ENCODE data around the gene TTC34. TPM values are rescaled to one million over a fixed set of nuclear protein-coding genes. Genes with fewer than 3 reads are reported as not detected.
"Not testable (repeated sequence)": the region's sequence is repeated elsewhere in the genome, so short reads cannot be mapped to it uniquely, and the experiment has no call there.

Gene TTC34
- total and polyA plus RNA-seq, 2 experiments from 2014 or later, result 0.05 to 0.22 TPM

DNA sequence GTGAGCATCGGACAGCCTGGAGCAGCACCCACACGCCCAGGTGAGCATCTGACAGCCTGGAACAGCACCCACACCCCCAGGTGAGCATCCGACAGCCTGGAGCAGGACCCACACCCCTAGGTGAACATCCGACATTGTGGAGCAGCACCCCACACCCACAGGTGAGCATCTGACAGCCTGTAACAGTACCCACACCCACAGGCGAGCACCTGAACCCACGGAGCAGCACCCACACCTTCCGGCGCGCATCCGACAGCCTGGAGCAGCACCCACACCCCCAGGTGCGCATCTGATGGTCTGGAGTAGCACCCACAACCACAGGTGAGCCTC is 113.2 kb downstream of the TTC34 start:
- H3K9me3 ChIP-seq (ENCODE audit: low read depth), result not testable (repeated sequence)
- WGBS, 2 experiments (ENCODE audit: low coverage in 1 of 2, low lambda C conversion rate in 2 of 2, missing lambda C conversion rate in 2 of 2), result 43 to 55% methylated on average over 9 to 10 of the region's 11 CpGs

DNA sequence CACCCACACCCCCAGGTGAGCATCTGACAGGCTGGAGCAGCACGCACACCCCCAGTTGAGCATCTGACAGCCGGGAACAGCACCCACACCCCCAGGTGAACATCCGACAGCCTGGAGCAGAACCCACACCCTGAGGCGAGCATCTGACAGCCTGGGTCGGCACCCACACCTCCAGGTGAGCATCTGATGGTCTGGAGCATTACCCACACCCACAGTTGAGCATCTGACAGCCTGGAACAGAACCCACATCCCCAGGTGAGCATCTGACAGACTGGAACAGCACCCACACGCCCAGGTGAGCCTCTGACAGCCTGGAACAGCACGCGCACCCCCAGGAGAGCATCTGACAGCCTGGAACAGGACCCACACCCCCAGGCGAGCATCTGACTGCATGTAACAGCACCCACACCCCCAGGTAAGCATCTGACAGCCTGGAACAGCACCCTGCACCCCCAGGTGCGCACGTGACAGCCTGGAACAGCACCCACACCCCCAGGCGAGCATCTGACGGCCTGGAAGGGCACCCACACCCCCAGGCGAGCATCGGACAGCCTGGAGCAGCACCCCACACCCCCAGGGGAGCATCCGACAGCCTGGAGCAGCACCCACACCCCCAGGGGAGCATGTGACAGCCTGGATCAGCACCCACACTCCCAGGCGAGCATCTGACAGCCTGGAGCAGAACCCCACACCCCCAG is 113.7 kb downstream of the TTC34 start:
- H2AFZ ChIP-seq; H3K27me3 ChIP-seq (replicated peaks; ENCODE audit: insufficient read depth); H3F3A ChIP-seq (ENCODE audit: insufficient read depth); H3K9me3 ChIP-seq (ENCODE audit: low read depth); H3K27ac ChIP-seq; H3K79me2 ChIP-seq (ENCODE audit: insufficient read depth); in situ Hi-C loops (cut with MboI); DNase-seq; H3K4me1 ChIP-seq (ENCODE audit: insufficient read depth); H3K4me3 ChIP-seq; H3K36me3 ChIP-seq (ENCODE audit: low read depth); H3K9ac ChIP-seq; H3K9me2 ChIP-seq (ENCODE audit: insufficient read depth); H3K4me2 ChIP-seq (ENCODE audit: unreplicated experiment); H4K20me1 ChIP-seq (ENCODE audit: insufficient read depth): not testable (repeated sequence)
- 23 to 26% methylated on average over 16 of the region's 17 CpGs for WGBS, 2 experiments (ENCODE audit: low coverage in 1 of 2, low lambda C conversion rate in 2 of 2, missing lambda C conversion rate in 2 of 2)

More for the DNA sequence above, 113.2 kb downstream of the TTC34 start:
- H3K79me2 ChIP-seq (ENCODE audit: insufficient read depth); H3K4me2 ChIP-seq (ENCODE audit: unreplicated experiment); H3K9me2 ChIP-seq (ENCODE audit: insufficient read depth); DNase-seq; in situ Hi-C loops (cut with MboI); H3K36me3 ChIP-seq (ENCODE audit: low read depth); H3K27me3 ChIP-seq (replicated peaks; ENCODE audit: insufficient read depth); H3K9ac ChIP-seq; H3K27ac ChIP-seq; H3K4me3 ChIP-seq; H3F3A ChIP-seq (ENCODE audit: insufficient read depth); H3K4me1 ChIP-seq (ENCODE audit: insufficient read depth); H4K20me1 ChIP-seq (ENCODE audit: insufficient read depth); H2AFZ ChIP-seq: not testable (repeated sequence)

DNA sequence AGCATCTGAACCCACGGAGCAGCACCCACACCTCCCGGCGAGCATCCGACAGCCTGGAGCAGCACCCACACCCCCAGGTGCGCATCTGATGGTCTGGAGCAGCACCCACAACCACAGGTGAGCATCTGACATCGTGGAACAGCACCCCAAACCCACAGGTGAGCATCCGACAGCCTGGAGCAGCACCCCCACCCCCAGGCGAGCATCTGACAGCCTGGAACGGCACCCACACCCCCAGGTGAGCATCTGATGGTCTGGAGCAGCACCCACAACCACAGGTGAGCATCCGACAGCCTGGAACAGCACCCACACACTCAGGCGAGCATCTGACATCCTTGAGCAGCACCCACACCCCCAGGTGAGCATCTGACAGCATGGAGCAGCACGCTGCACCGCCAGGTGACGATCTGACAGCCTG is 114.3 kb downstream of the TTC34 start:
- H3F3A ChIP-seq (ENCODE audit: insufficient read depth); H4K20me1 ChIP-seq (ENCODE audit: insufficient read depth); H3K4me2 ChIP-seq (ENCODE audit: unreplicated experiment); H3K9me3 ChIP-seq (ENCODE audit: low read depth); H3K27me3 ChIP-seq (replicated peaks; ENCODE audit: insufficient read depth); H3K9me2 ChIP-seq (ENCODE audit: insufficient read depth); H3K4me1 ChIP-seq (ENCODE audit: insufficient read depth); H2AFZ ChIP-seq; H3K79me2 ChIP-seq (ENCODE audit: insufficient read depth); in situ Hi-C loops (cut with MboI); H3K9ac ChIP-seq; H3K36me3 ChIP-seq (ENCODE audit: low read depth); H3K4me3 ChIP-seq; DNase-seq; H3K27ac ChIP-seq: not testable (repeated sequence)
- 29 to 30% methylated on average over 9 to 11 of the region's 14 CpGs for WGBS, 2 experiments (ENCODE audit: low coverage in 1 of 2, low lambda C conversion rate in 2 of 2, missing lambda C conversion rate in 2 of 2)

DNA sequence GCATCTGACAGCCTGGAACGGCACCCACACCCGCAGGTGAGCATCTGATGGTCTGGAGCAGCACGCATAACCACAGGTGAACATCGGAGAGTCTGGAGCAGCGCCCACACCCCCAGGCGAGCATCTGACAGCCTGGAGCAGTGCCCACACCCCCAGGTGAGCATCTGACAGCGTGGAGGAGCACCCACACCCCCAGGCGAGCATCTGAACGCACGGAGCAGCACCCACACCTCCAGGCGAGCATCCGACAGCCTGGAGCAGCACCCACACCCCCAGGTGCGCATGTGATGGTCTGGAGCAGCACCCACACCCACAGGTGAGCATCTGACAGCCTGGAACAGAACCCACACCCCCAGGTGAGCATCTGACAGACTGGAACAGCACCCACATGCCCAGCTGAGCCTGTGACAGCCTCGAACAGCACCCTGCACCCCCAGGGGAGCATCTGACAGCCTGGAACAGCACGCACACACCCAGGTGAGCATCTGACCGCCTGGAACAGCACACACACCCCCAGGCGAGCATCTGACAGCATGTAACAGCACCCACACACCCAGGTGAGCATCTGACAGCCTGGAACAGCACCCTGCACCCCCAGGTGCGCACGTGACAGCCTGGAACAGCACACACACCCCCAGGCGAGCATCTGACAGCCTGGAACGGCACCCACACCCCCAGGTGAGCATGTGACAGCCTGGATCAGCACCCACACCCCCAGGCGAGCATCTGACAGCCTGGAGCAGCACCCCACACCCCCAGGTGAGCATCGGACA is 115.2 kb downstream of the TTC34 start:
- H3K27me3 ChIP-seq (replicated peaks; ENCODE audit: insufficient read depth); in situ Hi-C loops (cut with MboI); H3K4me1 ChIP-seq (ENCODE audit: insufficient read depth); H2AFZ ChIP-seq; H3K9me3 ChIP-seq (ENCODE audit: low read depth); H3K4me3 ChIP-seq; H3K9ac ChIP-seq; H3K79me2 ChIP-seq (ENCODE audit: insufficient read depth); H3K4me2 ChIP-seq (ENCODE audit: unreplicated experiment); H3K9me2 ChIP-seq (ENCODE audit: insufficient read depth); H3F3A ChIP-seq (ENCODE audit: insufficient read depth); H4K20me1 ChIP-seq (ENCODE audit: insufficient read depth); DNase-seq; H3K27ac ChIP-seq; H3K36me3 ChIP-seq (ENCODE audit: low read depth): not testable (repeated sequence)
- 24 to 31% methylated on average over 16 of the region's 23 CpGs for WGBS, 2 experiments (ENCODE audit: low coverage in 1 of 2, low lambda C conversion rate in 2 of 2, missing lambda C conversion rate in 2 of 2)

DNA sequence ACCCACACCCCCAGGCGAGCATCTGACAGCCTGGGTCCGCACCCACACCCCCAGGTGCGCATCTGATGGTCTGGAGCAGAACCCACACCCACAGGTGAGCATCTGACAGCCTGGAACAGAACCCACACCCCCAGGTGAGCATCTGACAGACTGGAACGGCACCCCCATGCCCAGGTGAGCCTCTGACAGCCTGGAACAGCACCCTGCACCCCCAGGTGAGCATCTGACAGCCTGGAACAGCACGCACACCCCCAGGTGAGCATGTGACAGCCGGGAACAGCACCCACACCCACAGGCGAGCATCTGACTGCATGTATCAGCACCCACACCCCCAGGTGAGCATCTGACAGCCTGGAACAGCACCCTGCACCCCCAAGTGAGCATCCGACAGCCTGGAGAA is 115.8 kb downstream of the TTC34 start:
- H2AFZ ChIP-seq; H3K27ac ChIP-seq; H3K4me1 ChIP-seq (ENCODE audit: insufficient read depth); H3K9ac ChIP-seq; H3K36me3 ChIP-seq (ENCODE audit: low read depth); H3K79me2 ChIP-seq (ENCODE audit: insufficient read depth); H3K27me3 ChIP-seq (replicated peaks; ENCODE audit: insufficient read depth); H3K9me3 ChIP-seq (ENCODE audit: low read depth); H4K20me1 ChIP-seq (ENCODE audit: insufficient read depth); in situ Hi-C loops (cut with MboI); H3F3A ChIP-seq (ENCODE audit: insufficient read depth); H3K9me2 ChIP-seq (ENCODE audit: insufficient read depth); H3K4me3 ChIP-seq; H3K4me2 ChIP-seq (ENCODE audit: unreplicated experiment); DNase-seq: not testable (repeated sequence)
- 17 to 29% methylated on average over 3 to 5 of the region's 8 CpGs for WGBS, 2 experiments (ENCODE audit: low coverage in 1 of 2, low lambda C conversion rate in 2 of 2, missing lambda C conversion rate in 2 of 2)

DNA sequence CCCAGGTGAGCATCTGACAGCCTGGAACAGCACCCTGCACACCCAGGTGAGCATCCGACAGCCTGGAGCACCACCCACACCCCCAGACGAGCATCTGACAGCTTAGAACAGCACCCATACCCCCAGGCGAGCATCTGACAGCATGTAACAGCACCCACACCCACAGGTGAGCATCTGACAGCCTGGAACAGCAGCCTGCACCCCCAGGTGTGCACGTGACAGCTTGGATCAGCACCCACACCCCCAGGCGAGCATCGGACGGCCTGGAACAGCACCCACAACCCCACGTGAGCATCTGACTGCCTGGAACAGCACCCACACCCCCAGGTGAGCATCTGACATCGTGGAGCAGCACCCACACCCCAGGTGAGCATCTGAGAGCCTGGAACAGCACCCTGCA is 116.6 kb downstream of the TTC34 start:
- H3K4me1 ChIP-seq (ENCODE audit: insufficient read depth); H3K9me2 ChIP-seq (ENCODE audit: insufficient read depth); H3K9me3 ChIP-seq (ENCODE audit: low read depth); H3F3A ChIP-seq (ENCODE audit: insufficient read depth); in situ Hi-C loops (cut with MboI); H3K4me3 ChIP-seq; DNase-seq; H3K27ac ChIP-seq; H3K9ac ChIP-seq; H4K20me1 ChIP-seq (ENCODE audit: insufficient read depth); H3K4me2 ChIP-seq (ENCODE audit: unreplicated experiment); H3K36me3 ChIP-seq (ENCODE audit: low read depth); H3K79me2 ChIP-seq (ENCODE audit: insufficient read depth); H3K27me3 ChIP-seq (replicated peaks; ENCODE audit: insufficient read depth); H2AFZ ChIP-seq: not testable (repeated sequence)
- WGBS, 2 experiments (ENCODE audit: low coverage in 1 of 2, low lambda C conversion rate in 2 of 2, missing lambda C conversion rate in 2 of 2), result 18 to 27% methylated on average over 7 to 8 of the region's 9 CpGs

DNA sequence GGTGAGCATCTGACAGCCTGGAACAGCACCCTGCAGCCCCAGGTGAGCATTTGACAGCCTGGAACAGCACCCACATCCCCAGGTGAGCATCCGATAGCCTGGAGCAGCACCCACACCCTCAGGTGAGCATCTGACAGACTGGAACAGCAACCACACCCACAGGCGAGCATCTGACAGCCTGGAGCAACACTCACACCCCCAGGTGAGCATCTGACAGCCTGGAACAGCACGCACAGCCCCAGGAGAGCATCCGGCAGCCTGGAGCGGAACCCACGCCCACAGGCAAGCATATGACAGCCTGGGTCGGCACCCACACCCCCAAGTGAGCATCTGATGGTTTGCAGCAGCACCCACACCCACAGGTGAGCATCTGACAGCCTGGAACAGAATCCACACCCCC is 117.5 kb downstream of the TTC34 start:
- H3K79me2 ChIP-seq (ENCODE audit: insufficient read depth); H3K9me2 ChIP-seq (ENCODE audit: insufficient read depth); H2AFZ ChIP-seq; H3K9ac ChIP-seq; in situ Hi-C loops (cut with MboI); H3K27ac ChIP-seq; H3K9me3 ChIP-seq (ENCODE audit: low read depth); DNase-seq; H4K20me1 ChIP-seq (ENCODE audit: insufficient read depth); H3K4me3 ChIP-seq; H3K36me3 ChIP-seq (ENCODE audit: low read depth); H3F3A ChIP-seq (ENCODE audit: insufficient read depth); H3K27me3 ChIP-seq (replicated peaks; ENCODE audit: insufficient read depth); H3K4me2 ChIP-seq (ENCODE audit: unreplicated experiment); H3K4me1 ChIP-seq (ENCODE audit: insufficient read depth): not testable (repeated sequence)
- 27% methylated on average over 7 of the region's 7 CpGs for WGBS, 2 experiments (ENCODE audit: low coverage in 1 of 2, low lambda C conversion rate in 2 of 2, missing lambda C conversion rate in 2 of 2)

Data from GM23248 (cell line).